Left ventricle myocardium inferior (tissue), 1 donor: ENCODE results near the gene KIRREL3. TPM values are rescaled to one million over a fixed set of nuclear protein-coding genes. Genes with fewer than 3 reads are reported as not detected.
A peak's percentile ranks its signal among the peaks of the same experiment; 100 is the strongest.

ENCODE experiments used
- DNase-seq: peaks from one replicate; pipeline ENCODE4 v3.0.0-alpha.2; 2020
- H3K27ac ChIP-seq: fragments of 200-600 bp; replicated peaks from 2 replicates; pipeline ENCODE4 v1.8.0; 2021
- H3K27me3 ChIP-seq: fragments of 200-600 bp; 2 replicates; pipeline ENCODE4 v1.8.0; 2021; ENCODE audit warnings: low read depth
- H3K36me3 ChIP-seq: fragments of 200-600 bp; 2 replicates; pipeline ENCODE4 v1.8.0; 2021
- H3K4me1 ChIP-seq: fragments of 200-600 bp; 2 replicates; pipeline ENCODE4 v1.8.0; 2021
- H3K4me3 ChIP-seq: fragments of 200-600 bp; 2 replicates; pipeline ENCODE4 v1.8.0; 2021; ENCODE audit warnings: mild to moderate bottlenecking, moderate library complexity
- H3K9me3 ChIP-seq: fragments of 200-600 bp; replicated peaks from 2 replicates; pipeline ENCODE4 v1.8.0; 2021
- intact Hi-C: fragments of 100-400 bp; cut with micrococcal nuclease; formaldehyde crosslinking; loops from one replicate; pipeline ENCODE4 v1.11.0; 2022
- total RNA-seq: library from RNA; stranded (reverse); fragmentation: NEBNext Ultra II Directional; extraction: Animal tissue kit (Norgen Biotek cat#: 25700); gene quantifications from one replicate; pipeline ENCODE4 v1.2.1, GENCODE V29; 2021
- TF ChIP-seq, protein P1 (sequence below): fragments of 200-600 bp; IDR thresholded peaks from 2 replicates; pipeline ENCODE4 v1.8.0; 2021; ENCODE audit warnings: antibody characterized with exemption, mild to moderate bottlenecking, borderline replicate concordance
- donor health status: DM: no; HTN: yes; CAD: no; lungs with severe emphysema.

Gene KIRREL3
- total RNA-seq, 1 donor from 2014 or later: 0.74 TPM

DNA sequence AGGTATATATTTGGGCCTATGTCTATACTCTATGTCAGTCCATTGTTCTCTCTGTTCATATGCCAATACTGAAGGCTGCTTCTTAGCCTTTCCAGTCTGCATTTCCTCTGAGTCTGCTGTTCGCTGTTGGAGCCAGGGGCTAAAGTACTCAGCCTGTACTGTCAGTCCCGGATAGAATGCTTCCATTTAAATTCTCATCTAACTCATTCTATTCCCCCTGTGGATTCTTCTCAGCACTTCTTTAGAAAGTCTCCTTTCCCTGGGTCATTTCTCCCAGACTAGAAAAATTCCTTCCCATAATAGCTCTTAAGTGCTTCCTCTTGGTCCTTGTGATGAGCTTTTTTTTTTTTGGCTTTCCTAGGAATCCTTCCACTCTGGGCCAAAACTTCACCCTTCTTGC, 293.1 kb downstream of the KIRREL3 start:
- intact Hi-C loops: no loop called here
- DNase-seq: no peak
- Histone ChIP-seq H3K9me3 (no peaks in the 10 kb centered on the region), H3K27ac (no peak overlapping the region), H3K27me3 (peaks cover 44% of the 10 kb centered on the region), H3K4me3 (no peak overlapping the region), H3K4me1 (peaks cover 17% of the 10 kb centered on the region), H3K36me3 (no peaks in the 10 kb centered on the region)
- TF ChIP-seq, protein P1, sequence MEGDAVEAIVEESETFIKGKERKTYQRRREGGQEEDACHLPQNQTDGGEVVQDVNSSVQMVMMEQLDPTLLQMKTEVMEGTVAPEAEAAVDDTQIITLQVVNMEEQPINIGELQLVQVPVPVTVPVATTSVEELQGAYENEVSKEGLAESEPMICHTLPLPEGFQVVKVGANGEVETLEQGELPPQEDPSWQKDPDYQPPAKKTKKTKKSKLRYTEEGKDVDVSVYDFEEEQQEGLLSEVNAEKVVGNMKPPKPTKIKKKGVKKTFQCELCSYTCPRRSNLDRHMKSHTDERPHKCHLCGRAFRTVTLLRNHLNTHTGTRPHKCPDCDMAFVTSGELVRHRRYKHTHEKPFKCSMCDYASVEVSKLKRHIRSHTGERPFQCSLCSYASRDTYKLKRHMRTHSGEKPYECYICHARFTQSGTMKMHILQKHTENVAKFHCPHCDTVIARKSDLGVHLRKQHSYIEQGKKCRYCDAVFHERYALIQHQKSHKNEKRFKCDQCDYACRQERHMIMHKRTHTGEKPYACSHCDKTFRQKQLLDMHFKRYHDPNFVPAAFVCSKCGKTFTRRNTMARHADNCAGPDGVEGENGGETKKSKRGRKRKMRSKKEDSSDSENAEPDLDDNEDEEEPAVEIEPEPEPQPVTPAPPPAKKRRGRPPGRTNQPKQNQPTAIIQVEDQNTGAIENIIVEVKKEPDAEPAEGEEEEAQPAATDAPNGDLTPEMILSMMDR: no peak

DNA sequence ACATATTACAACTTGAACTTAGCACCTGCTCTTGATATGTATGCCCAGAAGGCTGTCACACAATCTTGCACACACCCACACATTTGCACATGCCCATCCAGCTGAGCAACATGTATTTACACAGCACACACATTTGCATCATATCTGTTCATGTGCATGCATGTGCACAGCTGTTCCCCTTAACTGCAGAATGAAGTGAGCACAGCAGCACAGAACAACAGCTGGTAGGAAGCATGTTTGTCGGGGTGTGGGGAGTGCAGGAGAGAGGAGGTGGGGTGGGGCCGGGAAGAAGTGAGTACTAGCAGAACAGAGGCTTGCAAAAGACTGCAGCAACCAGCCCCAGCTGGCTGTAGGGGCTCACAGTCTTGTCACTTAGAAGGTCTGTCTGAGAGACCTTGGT, 296.5 kb downstream of the KIRREL3 start:
- TF ChIP-seq, protein P1: no peak
- intact Hi-C loops: no loop called here

DNA sequence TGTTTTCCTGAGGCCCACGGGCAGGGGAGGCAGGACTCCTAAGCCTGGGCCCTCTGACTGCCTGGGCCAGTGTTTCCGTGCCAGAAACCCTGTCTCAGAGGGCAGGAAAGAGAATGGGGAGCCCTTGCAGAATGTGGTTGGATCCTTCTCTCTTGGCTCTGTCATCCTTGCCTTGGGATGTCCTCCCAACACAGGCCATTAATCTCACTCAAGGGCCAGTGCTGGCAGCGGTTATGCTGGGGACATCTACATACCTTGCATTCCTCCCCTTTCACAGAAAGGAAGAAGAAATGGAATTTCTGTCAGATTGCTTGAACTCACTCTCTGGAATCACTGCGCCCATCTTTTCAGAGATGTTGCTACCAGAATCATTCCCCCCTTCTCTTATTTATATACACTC, 296.9 kb downstream of the KIRREL3 start:
- intact Hi-C loops: no loop called here
- Histone ChIP-seq H3K36me3 (no peaks in the 10 kb centered on the region), H3K4me1 (peaks cover 17% of the 10 kb centered on the region), H3K27ac (no peak overlapping the region), H3K27me3 (peaks cover 18% of the 10 kb centered on the region), H3K4me3 (no peak overlapping the region), H3K9me3 (no peaks in the 10 kb centered on the region)
- no peak for DNase-seq
- TF ChIP-seq, protein P1: no peak

More for the DNA sequence above, 296.5 kb downstream of the KIRREL3 start:
- no peak overlapping the region for H3K4me3 ChIP-seq
- peaks cover 18% of the 10 kb centered on the region for H3K27me3 ChIP-seq
- H3K4me1 ChIP-seq: peaks cover 17% of the 10 kb centered on the region
- no peaks in the 10 kb centered on the region for H3K36me3 ChIP-seq
- H3K27ac ChIP-seq: no peak overlapping the region
- H3K9me3 ChIP-seq: no peaks in the 10 kb centered on the region
- DNase-seq: no peak

DNA sequence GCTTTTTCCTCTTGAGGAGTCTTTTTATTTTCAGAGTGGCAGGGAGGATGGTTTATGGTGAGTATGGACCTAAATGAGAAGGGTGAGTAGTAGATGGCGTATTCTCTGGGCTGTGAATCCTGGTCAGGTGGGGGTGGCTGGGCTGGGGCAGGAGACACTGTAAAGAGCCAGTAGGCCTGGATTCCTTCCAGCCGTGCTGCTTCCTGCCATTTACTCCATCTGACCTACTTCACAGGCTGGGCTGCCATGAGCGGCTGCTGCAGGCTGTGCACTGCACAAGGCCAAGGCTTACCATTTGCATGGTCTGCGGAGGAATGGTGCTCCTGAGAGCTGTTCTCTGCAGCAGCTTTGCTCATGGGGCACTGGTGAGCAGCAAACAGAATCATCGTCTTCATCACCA, 297.6 kb downstream of the KIRREL3 start:
- H3K27ac ChIP-seq: no peak overlapping the region
- no peak overlapping the region for H3K4me3 ChIP-seq
- intact Hi-C loops: no loop called here
- H3K4me1 ChIP-seq: peaks cover 17% of the 10 kb centered on the region
- no peaks in the 10 kb centered on the region for H3K36me3 ChIP-seq
- H3K27me3 ChIP-seq: peaks cover 19% of the 10 kb centered on the region
- TF ChIP-seq, protein P1: no peak
- DNase-seq: peak; percentile 40
- H3K9me3 ChIP-seq: no peaks in the 10 kb centered on the region

DNA sequence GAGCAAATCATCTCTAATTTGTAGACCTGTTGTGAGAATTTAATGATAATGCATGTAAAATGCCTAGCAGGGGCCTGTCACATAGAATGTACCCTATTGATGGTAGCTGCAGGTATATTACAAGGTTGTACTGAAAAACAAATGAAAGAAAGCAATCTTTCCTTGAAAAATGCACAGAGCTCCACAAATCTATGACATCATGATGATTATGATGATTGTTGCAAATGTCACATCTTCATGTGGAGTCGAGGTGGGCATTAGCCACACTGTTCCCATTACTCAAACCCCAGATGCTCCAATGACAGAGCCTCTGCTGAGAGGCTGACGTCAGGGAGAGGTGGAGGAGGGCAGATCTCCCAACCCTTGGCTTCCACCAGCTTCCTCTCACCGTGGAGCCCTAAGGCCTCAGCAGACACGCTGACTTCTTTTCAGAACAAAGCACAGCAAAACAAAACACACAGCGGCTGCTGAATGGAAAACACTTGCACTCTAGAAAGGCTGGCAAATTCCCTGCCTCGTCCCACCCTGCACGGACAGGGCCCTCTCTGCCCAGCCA, 298.3 kb downstream of the KIRREL3 start:
- Histone ChIP-seq H3K27me3 (peaks cover 21% of the 10 kb centered on the region), H3K27ac (no peak overlapping the region), H3K9me3 (no peaks in the 10 kb centered on the region), H3K4me1 (peaks cover 17% of the 10 kb centered on the region), H3K4me3 (no peak overlapping the region), H3K36me3 (no peaks in the 10 kb centered on the region)
- TF ChIP-seq, protein P1: no peak
- intact Hi-C loops: no loop called here
- DNase-seq: no peak
